GM19351 (cell line): Measurements from ENCODE around the gene CLEC3A.
"Not testable (repeated sequence)": the region's sequence is repeated elsewhere in the genome, so short reads cannot be mapped to it uniquely, and the experiment has no call there.

Experiments
- ATAC-seq: cut with Tn5 transposase; IDR thresholded peaks from one replicate; pipeline ENCODE4 v1.9.1; 2021; ENCODE audit warnings: mild to moderate bottlenecking, moderate library complexity; ENCODE audit not compliant: unreplicated experiment

The CLEC3A gene

DNA sequence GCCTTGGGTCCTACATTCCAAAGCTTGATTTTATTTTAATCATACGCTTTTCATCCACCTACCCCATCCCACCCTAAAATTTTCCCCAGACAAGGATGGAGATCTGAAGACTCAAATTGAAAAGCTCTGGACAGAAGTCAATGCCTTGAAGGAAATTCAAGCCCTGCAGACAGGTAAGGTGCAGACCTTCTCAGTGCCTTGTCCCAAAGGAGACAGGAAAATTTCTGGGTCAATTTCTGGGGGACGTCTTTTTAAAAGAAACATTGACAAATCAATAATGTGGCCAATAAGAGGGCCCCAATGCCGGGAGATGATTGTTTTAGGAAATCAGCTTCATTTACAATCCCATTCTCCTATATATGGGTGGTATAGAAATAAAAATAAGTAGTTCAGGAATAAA is 5.7 kb downstream of the CLEC3A start:
- ATAC-seq: no peak

DNA sequence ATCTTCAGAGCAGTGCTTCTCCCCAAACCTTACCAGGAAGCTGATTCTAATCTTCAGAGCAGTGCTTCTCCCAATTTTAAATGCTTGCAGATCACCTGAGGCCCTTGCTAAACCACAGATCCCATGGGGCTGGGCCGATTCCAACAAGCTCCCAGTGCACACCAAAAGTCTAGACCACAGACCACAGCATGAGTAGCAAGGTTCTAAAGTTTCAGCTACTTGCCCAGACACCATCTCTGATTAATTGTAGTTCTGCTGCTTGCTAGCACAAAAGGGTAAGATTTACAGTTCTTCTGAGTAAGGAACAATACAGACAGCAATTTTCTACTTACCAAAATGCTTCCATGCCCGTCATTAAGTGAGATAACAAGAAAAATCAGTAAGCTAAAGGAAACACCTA is 12.2 kb downstream of the CLEC3A start:
- ATAC-seq: no peak

DNA sequence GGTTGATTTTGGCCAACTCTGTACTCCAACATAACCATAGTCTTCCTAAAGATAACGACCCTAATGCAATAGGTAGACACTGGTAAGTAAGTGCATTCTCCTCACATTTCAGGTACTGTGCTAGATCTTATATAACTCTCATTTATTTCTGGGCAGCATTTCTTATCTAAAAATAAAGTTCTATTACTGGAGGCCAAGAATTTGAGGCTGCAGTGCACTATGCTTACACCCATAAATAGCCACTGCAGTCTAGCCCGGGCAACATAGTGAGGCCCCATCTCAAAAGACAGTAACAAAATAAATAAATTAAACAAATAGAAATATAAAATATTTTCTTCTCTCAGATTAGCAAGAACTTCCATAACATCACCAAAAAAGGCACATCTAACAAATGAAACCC is 12.7 kb downstream of the CLEC3A start:
- no peak for ATAC-seq

DNA sequence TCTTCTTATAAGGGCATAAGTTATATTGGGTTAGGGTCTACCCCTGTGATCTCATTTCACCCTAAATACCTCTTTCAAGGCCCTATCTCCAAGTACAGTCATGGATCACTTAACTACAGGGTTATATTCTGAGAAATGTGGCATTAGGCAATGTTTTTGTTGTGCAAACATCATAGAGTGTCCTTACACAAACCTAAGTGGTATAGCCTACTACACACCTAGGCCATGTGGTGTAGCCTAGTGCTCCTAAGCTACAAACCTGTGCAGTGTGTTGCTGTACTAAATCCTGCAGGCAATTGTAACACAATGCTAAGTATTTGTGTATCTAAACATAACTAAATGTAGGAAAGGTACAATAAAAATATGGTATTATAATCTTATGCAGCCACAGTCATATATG is 18.0 kb downstream of the CLEC3A start:
- no peak for ATAC-seq

DNA sequence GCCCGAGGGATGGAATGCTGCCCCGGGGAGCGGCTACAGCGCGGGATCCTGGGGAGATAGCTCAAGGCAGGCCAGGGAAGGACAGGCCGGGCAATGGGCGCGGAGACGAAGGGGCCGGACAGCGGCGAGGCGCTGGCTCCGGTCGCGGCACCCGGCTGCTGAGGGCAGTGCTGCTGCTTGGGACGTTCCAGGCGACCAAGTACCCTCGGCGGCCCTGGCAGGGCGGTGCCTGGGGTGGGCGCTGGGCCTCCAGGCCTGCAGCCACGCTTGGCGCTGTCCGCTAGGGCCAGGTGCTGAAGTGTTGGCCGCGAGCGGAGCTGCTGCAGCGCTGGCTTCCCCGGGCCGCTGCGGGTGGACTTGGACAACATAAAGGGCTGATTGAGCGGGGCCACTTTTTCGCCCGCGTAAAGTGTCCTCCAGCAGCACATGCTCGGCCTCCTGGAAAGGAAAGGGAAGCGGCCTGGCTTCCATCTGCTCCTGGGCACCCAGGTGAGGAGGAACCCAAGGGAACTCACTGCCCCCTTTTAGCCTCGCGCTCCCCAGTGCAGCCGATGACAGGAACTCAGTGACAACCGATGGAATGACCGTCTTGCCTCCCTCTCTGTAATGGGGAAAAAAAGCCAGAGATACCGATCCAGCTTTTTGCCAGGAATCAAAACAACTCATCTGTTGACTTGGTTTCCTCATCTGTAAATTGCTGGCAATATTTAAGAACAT is 23.7 kb downstream of the CLEC3A start:
- no peak for ATAC-seq

DNA sequence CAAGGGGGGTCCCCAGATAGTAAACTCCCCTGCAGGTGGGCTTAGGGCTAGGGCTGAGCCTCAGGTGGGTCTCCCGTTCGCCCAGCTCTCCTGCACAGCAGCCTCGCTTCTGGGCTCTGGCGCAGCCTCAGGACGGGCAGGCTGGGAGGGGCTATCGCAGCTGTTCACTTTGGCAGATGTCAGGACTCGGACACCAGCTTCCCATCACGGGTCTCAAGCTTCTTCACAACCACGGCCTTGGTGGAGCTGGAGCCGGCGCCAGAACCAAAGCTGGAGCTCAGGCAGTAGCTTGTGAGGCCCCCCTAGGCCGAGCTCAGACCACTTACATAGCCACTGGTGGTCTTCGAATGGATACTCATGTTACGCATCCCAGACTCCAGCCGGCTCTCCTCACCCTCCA is 26.0 kb downstream of the CLEC3A start:
- ATAC-seq: no peak

DNA sequence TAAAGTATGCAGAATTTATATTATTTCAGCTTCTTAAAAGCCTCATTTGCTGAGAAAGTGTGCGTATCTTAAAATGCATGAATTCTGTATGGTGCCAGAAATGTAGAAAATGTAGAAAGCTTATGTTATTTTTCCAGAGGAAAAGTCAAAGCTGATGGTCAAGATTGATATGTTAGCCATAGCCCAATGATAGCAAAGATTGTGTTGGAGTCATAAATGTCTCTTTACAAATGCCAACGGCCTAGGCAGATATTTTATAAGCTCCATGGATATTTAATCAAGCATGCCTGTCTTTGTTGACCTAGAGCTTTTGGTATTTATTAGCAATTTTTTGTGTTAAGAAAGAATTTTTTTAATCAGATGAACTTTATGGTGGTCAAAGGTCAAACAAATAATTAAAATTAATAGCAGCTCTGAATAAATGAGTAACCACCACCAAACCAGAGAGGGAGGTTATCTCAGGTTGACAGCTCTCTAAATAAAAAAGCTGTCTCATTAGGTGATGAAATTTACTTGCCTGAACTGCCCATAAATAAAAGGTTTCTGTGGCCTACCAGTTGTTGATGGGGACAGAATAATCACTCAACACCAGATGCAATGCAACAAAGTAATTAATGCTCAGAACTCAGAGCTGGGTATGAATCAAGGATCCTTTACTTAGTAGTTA is 28.5 kb downstream of the CLEC3A start:
- ATAC-seq: no peak

DNA sequence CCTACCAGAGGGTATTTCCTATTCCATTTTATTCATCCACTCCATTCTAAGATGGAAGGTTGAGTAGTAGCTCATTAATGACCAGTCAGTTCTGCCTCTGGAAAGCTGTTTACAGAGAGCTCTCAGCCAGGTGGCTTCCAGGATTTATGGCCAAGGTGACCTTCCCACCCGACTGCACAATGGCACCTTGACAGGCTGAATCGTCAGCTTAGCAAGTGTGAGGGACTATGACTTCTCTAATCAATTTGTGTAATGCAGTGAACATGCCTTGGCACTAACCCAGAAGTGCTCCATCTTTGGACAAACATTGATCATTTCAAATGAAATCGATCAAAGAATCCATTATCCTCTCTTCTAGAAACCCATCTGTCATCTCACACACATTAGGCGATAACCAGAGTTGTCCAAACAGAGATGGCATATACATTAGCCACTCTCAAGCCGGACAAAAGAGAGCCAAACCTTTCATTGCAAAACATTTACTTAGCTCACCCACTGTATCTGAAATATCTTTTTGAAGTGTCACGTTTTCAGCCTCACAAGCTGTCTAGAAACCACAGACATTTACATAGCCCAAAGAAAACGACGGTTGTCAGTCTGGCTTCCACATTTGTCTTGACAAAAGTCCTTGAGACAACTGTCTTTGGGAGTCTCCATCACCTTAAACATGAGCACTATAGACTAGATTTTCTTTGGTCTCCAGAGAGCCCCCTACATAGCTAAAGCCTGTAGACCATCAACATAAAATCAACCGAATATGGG is 35.6 kb downstream of the CLEC3A start:
- ATAC-seq: no peak

DNA sequence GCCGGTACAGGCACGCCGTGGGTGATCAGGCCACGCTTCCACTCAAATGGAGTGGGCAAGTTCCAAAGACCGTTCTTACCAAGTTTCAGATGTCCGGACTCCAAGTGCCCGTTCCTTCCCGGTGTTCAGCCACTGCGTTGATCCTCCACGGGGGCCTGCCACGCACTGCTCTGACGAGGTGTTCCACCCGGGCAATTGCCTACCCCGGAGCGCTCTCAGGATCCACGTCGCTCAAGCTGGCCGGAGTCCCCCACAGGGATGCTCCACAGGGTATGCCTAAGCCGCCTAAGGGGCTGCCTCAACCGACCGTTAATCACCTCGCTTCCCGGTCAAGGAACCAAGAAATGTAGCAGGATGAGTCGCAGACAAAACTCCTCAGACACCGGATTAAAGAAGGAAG is 37.5 kb downstream of the CLEC3A start:
- ATAC-seq: not testable (repeated sequence)

DNA sequence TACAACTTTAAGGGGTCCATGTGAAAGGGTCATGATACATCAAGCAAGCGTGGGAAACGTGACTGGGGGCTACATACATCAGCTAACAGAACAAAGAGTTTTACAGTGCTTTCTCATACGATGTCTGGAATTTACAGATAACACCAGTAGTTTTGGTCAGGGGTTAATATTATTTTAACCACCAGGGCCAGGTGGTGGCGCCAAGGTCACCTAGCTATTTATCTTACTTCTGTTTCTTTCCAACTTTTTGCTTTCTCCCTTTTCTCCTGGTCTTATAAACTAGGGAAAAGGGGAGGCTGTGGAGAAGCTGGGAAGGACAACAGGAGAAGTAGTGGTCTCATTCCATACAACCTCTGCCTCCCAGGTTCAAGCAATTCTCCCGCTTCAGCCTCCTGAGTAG is 37.9 kb downstream of the CLEC3A start:
- no peak for ATAC-seq

DNA sequence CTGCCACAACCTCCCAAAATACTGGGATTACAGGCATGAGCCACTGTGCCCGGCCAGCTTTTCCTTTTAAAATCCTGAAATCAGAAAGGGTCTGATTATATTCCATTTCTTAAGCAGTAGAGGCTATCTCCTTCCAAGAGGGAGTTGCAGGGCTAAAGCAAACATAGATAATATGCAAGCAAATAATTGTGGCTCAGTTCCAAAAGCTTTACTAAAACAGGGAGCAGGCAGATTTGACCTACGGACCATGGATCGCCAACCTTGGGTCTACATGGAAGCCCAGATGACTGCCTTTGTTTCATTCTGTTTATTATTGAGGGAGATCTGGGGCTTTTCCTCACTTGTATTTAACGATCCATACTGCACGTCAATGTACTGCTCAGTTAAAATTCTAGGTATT is 38.5 kb downstream of the CLEC3A start:
- no peak for ATAC-seq

DNA sequence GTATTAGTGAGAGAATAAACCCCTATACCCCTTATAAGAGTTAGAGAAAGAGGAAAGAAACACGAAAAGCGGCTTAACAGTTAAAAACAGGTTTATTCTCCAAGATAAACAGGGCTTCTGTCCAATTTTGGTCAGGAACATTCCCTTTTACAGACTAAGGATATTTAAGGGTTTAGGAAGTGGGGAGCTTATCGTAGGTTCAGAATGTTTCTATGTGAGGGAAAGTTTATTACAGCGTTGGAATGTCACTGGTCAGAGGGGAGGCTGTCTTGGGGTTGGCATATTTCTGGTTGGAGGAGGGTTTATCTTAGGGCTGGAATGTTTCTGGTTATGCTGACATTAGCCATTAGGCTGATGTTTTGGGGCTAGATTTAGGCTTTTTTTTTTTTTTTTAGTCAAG is 43.0 kb downstream of the CLEC3A start:
- no peak for ATAC-seq

DNA sequence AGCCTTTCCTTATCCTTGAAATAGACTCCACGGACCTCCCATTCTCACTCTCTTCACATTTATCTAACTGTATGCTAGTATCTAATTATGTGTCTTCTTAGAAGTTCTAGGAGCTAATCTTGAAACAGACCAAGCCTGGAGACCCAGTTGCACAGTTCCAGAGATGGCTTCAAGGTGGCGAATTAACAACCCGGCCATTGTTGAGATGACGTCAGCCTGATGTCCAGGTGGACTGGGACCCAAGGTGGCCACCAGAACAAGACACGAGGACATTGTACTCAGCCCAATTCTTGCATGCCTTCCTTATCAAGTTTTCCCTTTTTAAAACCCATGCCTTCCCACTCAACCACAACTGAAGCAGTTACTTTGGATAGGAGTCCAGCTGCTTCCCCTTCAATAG is 47.6 kb downstream of the CLEC3A start:
- ATAC-seq: no peak

DNA sequence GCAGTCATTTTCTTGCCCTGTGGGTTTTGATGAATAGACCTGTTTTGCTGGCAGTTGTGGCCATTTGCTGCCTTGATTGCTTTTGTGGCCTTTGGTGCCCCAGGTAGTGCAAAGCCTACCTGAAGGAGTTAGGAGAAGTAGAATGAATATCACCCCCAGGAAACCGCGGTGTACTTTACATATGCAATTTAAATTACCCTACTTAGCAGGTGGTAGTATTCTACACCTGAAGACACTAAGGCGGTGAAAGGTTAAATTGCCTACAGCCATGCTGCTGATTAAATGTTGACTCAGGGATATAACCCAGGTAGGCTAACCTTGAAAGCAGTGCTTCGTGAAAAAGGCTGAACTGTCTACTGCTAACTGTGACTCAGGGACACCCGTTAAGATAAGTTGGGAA is 49.9 kb downstream of the CLEC3A start:
- ATAC-seq: no peak

DNA sequence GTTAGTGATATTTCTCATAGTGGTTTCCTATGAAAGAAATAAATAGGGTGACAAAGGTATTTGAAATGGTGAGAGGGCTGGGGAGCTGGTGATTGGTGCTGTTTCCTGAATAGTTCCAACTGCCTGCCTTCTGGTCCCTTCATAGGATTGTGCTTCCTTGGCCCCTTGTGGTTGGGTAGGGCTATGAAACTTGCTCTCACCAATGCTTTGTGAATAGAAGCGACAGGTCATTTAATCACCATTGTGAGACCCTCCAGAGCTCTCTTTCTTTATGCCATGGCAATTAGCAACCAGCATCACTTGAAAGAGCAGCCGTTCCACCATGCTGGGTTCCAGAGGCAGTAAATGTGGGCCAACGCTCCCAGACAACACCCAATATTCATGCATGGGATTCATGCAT is 53.5 kb downstream of the CLEC3A start:
- no peak for ATAC-seq

DNA sequence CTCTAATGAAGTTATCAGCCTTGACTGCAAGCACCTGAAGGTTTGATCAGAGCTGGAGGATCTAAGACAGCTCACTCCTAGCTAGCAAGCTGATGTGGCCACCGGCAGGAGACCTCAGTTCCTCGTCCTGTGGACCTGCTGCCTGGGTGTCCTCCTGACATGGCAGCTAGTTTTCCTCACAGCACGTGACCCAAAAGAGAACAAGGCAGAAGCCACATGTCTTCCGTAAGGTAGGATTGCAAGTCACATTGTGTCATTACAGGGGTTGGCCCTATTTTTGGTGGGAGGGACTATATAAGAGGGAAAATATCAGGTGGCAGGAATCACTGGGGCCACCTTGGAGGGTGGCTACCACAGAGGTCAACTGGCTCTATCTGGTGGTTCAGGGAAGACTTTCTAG is 59.0 kb downstream of the CLEC3A start:
- ATAC-seq: no peak
